K562 (cell line): ENCODE results near the gene DEFB108B. TPM values are rescaled to one million over a fixed set of nuclear protein-coding genes. Genes with fewer than 3 reads are reported as not detected.
"Not testable (repeated sequence)": the region's sequence is repeated elsewhere in the genome, so short reads cannot be mapped to it uniquely, and the experiment has no call there.

Experiments
- C11orf30 ChIP-seq: fragments of 450-650 bp; IDR thresholded peaks from 2 replicates; pipeline ENCODE4 v1.6.1; 2016; ENCODE audit warnings: low read depth, mild to moderate bottlenecking
- EHMT2 ChIP-seq: fragments of 450-650 bp; IDR thresholded peaks from 2 replicates; pipeline ENCODE4 v1.6.1; 2018; ENCODE audit warnings: antibody characterized with exemption
- MAFK ChIP-seq: IDR thresholded peaks from 2 replicates; pipeline ENCODE4 v1.6.1; 2011; ENCODE audit warnings: low read length, improper control_type of control experiment
- MGA ChIP-seq: fragments of 450-650 bp; IDR thresholded peaks from 2 replicates; pipeline ENCODE4 v1.6.1; 2016; ENCODE audit warnings: mild to moderate bottlenecking, moderate library complexity
- NFE2 ChIP-seq: IDR thresholded peaks from 2 replicates; pipeline ENCODE4 v1.6.1; 2014; ENCODE audit warnings: antibody characterized with exemption, low read depth
- RAD51 ChIP-seq: fragments of 450-650 bp; IDR thresholded peaks from 2 replicates; pipeline ENCODE4 v1.7.1; 2016; ENCODE audit warnings: low read depth, mild to moderate bottlenecking, borderline replicate concordance
- REST ChIP-seq, 2 experiments: fragments of 450-650 bp; formaldehyde crosslinking in 1 of 2; IDR thresholded peaks; 2 replicates each; pipeline versions ENCODE4 v1.4.0 to v1.6.1; 2014 to 2020; ENCODE audit warnings: mild to moderate bottlenecking in 2 of 2, borderline replicate concordance in 1 of 2, low read depth in 1 of 2
- TRIM24 ChIP-seq, 2 experiments: fragments of 450-650 bp; IDR thresholded peaks; 2 replicates each; pipeline ENCODE4 v1.6.1; 2016
- polyA plus RNA-seq, 8 experiments: library from polyadenylated mRNA; depleted of rRNA in 4 of 8; stranded (reverse) in 5 of 8; unstranded in 3 of 8; fragments of >200 nt; fragmentation: Nextera tagmentation in 2 of 8; fragmentation: Illumina TruSeq in 1 of 8; extraction: Ambion mirVana in 2 of 8; extraction: Trizol in 1 of 8; gene quantifications; 2 replicates each; pipeline versions ENCODE4 v1.2.1 to v1.2.3, GENCODE V29; 2011 to 2014; ENCODE audit warnings: inconsistent platforms in 1 of 8, missing spikeins in 1 of 8
- total RNA-seq, 7 experiments: library from RNA; depleted of rRNA in 6 of 7; stranded (reverse); fragments of >200 nt in 6 of 7; fragmentation: Illumina TruSeq in 2 of 7; extraction: Trizol in 2 of 7; gene quantifications; 2 replicates each; pipeline versions ENCODE4 v1.2.1 to v1.2.3, GENCODE V29; 2011 to 2021; ENCODE audit warnings: low replicate concordance in 1 of 7

Gene DEFB108B
- total and polyA plus RNA-seq, 9 of the 15 experiments (the other 6 are each of a cell fraction or from before 2014, with no cell fraction given): not detected

- TF ChIP-seq REST (IDR thresholded peaks at IDR 0.05; ENCODE audit: borderline replicate concordance) (peak; percentile 61; the same call in 1 of the 2 replicates), TRIM24 (IDR thresholded peaks at IDR 0.05) (peak in 1 of 2 experiments; percentile 21; a peak in 1 of 4 replicates), RAD51 (peak; percentile 62), MGA (peak; percentile 35; the same call in 1 of the 2 replicates), EHMT2 (peak; percentile 76), NFE2 (peak; percentile 10; the same call in 1 of the 2 replicates), MAFK (peak; percentile 64), C11orf30 (peak; percentile 94)
- TF ChIP-seq REST (CRISPR knock-in tag; IDR thresholded peaks at IDR 0.05; ENCODE audit: low read depth): not testable (repeated sequence)
Measured at GRCh38 chr11:71863978-71864627, 31.1 kb downstream of the DEFB108B start (continued).
